NCI-H82 treated with DMSO at 0.1 percent for 48 hours (cell line): Measurements from ENCODE around the gene ATP7B.

Experiments
- DNase-seq: peaks from one replicate; lab custom pipeline; 2025; ENCODE audit not compliant: unreplicated experiment; lab: John Stamatoyannopoulos, UW

Gene ATP7B

GRCh38 chr13:51953347-51954195 is 57.7 kb downstream of the ATP7B start:
- DNase-seq, result no peak

GRCh38 chr13:51950722-51951121 is 60.5 kb downstream of the ATP7B start:
- no peak for DNase-seq

- no peak for DNase-seq
Observed at GRCh38 chr13:51946163-51946669, 65.0 kb downstream of the ATP7B start.

- no peak for DNase-seq
Observed at GRCh38 chr13:51945149-51945548, 66.1 kb downstream of the ATP7B start.

- DNase-seq, result no peak
Observed at GRCh38 chr13:51944428-51944827, 66.8 kb downstream of the ATP7B start.

GRCh38 chr13:51943721-51944120 is 67.5 kb downstream of the ATP7B start:
- no peak for DNase-seq

- DNase-seq, result no peak
Observed at GRCh38 chr13:51942189-51942588, 69.1 kb downstream of the ATP7B start.

- no peak for DNase-seq
Observed at GRCh38 chr13:51938454-51938853, 72.8 kb downstream of the ATP7B start.

- no peak for DNase-seq
Observed at GRCh38 chr13:51937320-51938290, 73.6 kb downstream of the ATP7B start.

- no peak for DNase-seq
Observed at GRCh38 chr13:51935326-51936171, 75.7 kb downstream of the ATP7B start.

GRCh38 chr13:51934461-51935087 is 76.7 kb downstream of the ATP7B start:
- DNase-seq, result no peak

GRCh38 chr13:51933466-51934058 is 77.7 kb downstream of the ATP7B start:
- DNase-seq, result no peak

- no peak for DNase-seq
Observed at GRCh38 chr13:51932231-51932630, 79.0 kb downstream of the ATP7B start.

GRCh38 chr13:51931606-51932005 is 79.6 kb downstream of the ATP7B start:
- no peak for DNase-seq

GRCh38 chr13:51929699-51930098 is 81.6 kb downstream of the ATP7B start:
- no peak for DNase-seq

- peak; percentile 9 for DNase-seq
Observed at GRCh38 chr13:51928231-51928630, 83.0 kb downstream of the ATP7B start.

- DNase-seq, result no peak
Observed at GRCh38 chr13:51927129-51927528, 84.1 kb downstream of the ATP7B start.

- no peak for DNase-seq
Observed at GRCh38 chr13:51926528-51926885, 84.7 kb downstream of the ATP7B start.

- no peak for DNase-seq
Observed at GRCh38 chr13:51925865-51926527, 85.3 kb downstream of the ATP7B start.
